ENCODE results near the gene PDE9A. TPM values are rescaled to one million over a fixed set of nuclear protein-coding genes. Genes with fewer than 3 reads are reported as not detected.

PDE9A gene
- total and polyA plus RNA-seq, 9 donors, result 3.9 to 11.3 (median 6.9) TPM

DNA sequence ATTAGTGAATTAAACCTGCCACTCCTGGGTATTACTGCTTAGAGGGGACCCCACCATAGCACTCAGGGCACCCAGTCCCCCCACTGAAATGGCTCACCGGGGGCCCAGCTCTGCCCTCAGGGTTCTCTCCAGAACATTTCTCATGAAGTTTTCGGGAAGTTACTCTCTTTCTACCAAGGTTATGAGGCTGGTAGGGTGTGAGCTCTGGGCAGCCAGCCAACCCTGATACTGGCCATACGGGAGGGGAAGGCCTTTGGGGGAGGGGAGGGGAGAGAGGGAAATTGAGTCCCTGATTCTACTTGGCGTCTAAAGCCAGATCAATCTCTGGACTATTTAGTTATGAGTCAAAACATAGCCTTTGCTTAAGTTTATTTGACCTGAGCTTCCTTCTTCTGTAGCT is 12.9 kb upstream of the PDE9A start:
- Histone ChIP-seq H3K27me3 (no peaks in the 10 kb centered on the region), H3K4me3 (no peak overlapping the region), H3K9me3 (no peaks in the 10 kb centered on the region), H3K4me1 (ENCODE audit: insufficient read depth) (peaks cover 8% of the 10 kb centered on the region), H3K36me3 (no peaks in the 10 kb centered on the region), H3K27ac (no peak overlapping the region)
- intact Hi-C loops (cut with DNase I), result no loop called here
- 14 to 35% (median 19%) methylated on average over 4 of the region's 4 CpGs for WGBS, 3 donors
- peak in 4 of 5 donors; percentile 35 to 74 (median 55) for DNase-seq
- TF ChIP-seq, protein P1, sequence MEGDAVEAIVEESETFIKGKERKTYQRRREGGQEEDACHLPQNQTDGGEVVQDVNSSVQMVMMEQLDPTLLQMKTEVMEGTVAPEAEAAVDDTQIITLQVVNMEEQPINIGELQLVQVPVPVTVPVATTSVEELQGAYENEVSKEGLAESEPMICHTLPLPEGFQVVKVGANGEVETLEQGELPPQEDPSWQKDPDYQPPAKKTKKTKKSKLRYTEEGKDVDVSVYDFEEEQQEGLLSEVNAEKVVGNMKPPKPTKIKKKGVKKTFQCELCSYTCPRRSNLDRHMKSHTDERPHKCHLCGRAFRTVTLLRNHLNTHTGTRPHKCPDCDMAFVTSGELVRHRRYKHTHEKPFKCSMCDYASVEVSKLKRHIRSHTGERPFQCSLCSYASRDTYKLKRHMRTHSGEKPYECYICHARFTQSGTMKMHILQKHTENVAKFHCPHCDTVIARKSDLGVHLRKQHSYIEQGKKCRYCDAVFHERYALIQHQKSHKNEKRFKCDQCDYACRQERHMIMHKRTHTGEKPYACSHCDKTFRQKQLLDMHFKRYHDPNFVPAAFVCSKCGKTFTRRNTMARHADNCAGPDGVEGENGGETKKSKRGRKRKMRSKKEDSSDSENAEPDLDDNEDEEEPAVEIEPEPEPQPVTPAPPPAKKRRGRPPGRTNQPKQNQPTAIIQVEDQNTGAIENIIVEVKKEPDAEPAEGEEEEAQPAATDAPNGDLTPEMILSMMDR (IDR thresholded peaks at IDR 0.05), result no peak
- TF ChIP-seq EP300 (IDR thresholded peaks at IDR 0.05), result no peak
- no peak for TF ChIP-seq POLR2A (IDR thresholded peaks at IDR 0.05)

DNA sequence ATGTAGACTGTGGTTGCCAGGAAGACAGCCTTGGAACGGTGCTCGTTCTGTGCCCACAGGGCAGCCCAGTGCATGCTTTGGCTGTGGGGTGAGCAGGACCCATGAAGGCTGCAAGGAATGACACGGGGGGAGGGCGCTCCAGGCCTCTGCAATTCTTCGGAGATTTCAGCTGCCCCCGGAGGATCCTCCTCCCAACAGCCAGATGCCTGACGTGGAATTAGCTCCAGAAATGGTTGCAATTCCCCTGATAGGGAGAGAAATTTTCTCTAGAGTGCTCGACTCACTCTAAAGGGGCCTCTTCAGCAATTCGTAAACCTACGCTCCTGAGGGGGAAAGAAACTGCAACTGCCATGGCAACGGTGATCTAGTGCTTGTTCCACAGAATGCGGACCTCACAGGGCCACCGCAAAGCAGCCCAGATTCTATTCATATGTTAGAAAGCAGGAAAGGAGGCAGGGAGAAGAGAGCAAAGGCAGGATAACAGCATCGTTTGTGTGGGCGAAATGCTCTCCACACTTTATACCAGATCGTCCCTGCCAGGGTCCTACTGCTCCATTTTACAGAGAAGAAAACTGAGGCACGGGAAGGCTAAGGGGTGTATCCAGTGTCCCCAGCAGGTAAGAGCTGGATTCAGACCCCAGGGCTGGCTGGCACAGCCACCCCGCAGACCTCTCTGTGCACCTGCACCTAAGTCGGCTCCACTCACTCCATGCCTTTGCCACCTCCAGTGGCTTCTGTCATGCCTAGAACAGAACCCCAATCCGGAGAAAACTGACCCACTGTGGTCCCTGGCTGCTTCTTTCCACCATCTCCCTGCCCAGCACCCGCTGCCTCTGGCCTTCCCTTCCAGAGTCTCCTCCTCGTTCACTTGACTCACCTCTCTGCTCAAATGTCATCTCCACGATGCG is 11.9 kb upstream of the PDE9A start:
- H3K36me3 ChIP-seq, result no peaks in the 10 kb centered on the region
- no peaks in the 10 kb centered on the region for H3K27me3 ChIP-seq
- TF ChIP-seq POLR2A (IDR thresholded peaks at IDR 0.05), result no peak
- no peaks in the 10 kb centered on the region for H3K9me3 ChIP-seq
- peaks cover 8% of the 10 kb centered on the region for H3K4me1 ChIP-seq (ENCODE audit: insufficient read depth)
- intact Hi-C loops (cut with DNase I), result no loop called here
- no peak overlapping the region for H3K4me3 ChIP-seq
- DNase-seq, result peak in 1 of 5 donors; percentile 60
- no peak overlapping the region for H3K27ac ChIP-seq
- 37 to 40% (median 40%) methylated on average over 24 of the region's 24 CpGs for whole genome bisulfite sequencing, 3 donors

DNA sequence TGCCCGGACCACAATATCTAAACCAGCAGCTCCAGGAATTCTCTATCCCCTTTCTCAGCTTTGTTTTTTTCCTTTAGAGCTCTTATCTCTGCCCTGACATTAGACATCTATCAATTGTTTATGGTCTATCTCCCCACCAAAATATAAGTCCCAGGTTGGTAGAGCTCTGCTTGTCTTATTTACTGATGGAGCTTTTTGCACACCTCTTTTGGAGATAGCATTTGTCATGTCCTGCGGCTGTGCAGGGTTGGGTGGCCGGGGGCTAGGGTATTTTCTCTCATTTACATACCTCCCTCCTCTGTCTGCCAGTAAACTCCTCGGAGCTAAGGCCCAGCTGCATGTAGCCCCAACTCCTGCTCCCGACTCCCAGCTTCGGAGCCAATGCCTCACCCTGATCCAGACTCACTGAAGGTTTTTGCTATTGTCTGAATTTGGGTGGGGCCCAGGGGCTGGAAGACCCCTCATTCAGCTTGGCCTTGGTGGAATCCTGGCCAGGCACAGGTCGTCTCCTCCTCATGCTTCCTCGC is 11.1 kb upstream of the PDE9A start:
- no peak overlapping the region for H3K4me3 ChIP-seq
- TF ChIP-seq EP300 (IDR thresholded peaks at IDR 0.05) (no peak), POLR2A (IDR thresholded peaks at IDR 0.05) (no peak)
- TF ChIP-seq, protein P1 (IDR thresholded peaks at IDR 0.05), result no peak
- WGBS, 3 donors, result 64 to 81% (median 71%) methylated on average over 8 of the region's 8 CpGs
- H3K27me3 ChIP-seq, result no peaks in the 10 kb centered on the region
- no peak overlapping the region for H3K27ac ChIP-seq
- intact Hi-C loops (cut with DNase I), result no loop called here
- no peaks in the 10 kb centered on the region for H3K9me3 ChIP-seq
- H3K36me3 ChIP-seq, result no peaks in the 10 kb centered on the region
- H3K4me1 ChIP-seq (ENCODE audit: insufficient read depth), result peaks cover 8% of the 10 kb centered on the region
- no peak for DNase-seq

DNA sequence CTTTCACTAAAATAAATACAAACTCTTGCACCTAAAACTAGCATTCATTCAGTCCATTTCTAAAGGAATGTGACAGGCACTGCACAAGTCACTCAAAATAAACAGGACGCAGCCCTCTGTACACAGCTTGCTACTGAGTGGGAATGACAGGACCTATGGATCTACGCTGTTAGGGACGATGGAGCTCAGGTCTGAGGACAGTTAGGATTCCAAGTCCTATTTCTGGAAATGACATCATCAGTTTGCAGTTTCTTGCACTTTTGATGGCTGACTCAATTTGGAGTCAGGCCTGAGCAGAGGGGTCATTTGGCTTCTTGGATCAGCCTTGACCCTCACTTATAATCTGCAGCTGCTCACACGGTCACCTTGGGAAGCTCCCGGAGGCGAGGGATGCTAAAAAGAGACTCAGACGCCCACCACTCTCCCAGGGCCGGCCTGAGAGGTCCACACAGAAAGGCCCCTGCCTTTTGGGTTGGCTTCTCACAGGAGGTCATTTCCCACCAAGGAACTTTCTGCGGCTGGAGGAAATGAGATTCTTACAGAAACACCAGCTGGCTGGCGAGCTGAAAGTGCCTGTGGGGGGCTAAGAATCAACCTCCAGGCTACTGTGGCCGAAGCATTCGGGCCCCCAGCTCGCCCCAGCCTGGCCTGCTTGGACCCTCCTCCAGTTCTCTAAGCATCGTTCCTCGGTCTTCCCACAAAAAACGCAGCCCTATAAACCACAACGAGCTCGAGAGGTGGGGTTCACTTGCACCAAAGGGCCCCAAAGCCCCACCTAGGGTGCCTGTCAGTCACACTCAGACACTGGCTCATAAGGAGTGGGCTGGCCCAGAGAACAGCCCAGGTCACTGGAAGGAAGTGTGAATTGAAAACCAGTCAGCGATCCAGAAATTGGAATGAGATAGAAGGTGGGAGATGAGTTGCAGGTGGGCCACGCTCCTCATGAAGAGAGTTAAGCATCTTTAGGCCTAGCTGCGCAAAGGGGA is 8.9 kb upstream of the PDE9A start:
- Histone ChIP-seq H3K9me3 (no peaks in the 10 kb centered on the region), H3K4me1 (ENCODE audit: insufficient read depth) (peaks cover 8% of the 10 kb centered on the region), H3K27me3 (no peaks in the 10 kb centered on the region), H3K27ac (no peak overlapping the region), H3K36me3 (no peaks in the 10 kb centered on the region), H3K4me3 (no peak overlapping the region)
- DNase-seq, result peak in 2 of 5 donors; percentile 32 to 53
- no peak for TF ChIP-seq EP300 (IDR thresholded peaks at IDR 0.05)
- TF ChIP-seq POLR2A (IDR thresholded peaks at IDR 0.05), result no peak
- TF ChIP-seq, protein P1 (IDR thresholded peaks at IDR 0.05), result no peak
- 51 to 57% (median 53%) methylated on average over 21 of the region's 21 CpGs for WGBS, 3 donors
- intact Hi-C loops (cut with DNase I), result no loop called here
